HCT116 (cell line): ENCODE results near the gene TPO. TPM values are rescaled to one million over a fixed set of nuclear protein-coding genes. Genes with fewer than 3 reads are reported as not detected.

Source experiments
- ATAC-seq: fragments of 200-7000 bp; cut with Tn5 transposase; 2 replicates; pipeline ENCODE4 v1.9.1; 2020; ENCODE audit warnings: mild to moderate bottlenecking, moderate library complexity
- BruUV-seq: library from RNA; stranded (reverse); fragments of 400-500 nt; replicated peaks from 2 replicates; lab custom pipeline; 2021; lab: Mats Ljungman, UMichigan
- CTCF ChIA-PET: fragments of 300-600 bp; sonication (Branson Sonifier 250); formaldehyde crosslinking; loops from one replicate; lab custom pipeline; 2021; ENCODE audit warnings: antibody characterized with exemption; lab: Charles Lee
- POLR2A ChIA-PET: fragments of 300-600, 350-600 bp; sonication (Branson Sonifier 250); formaldehyde crosslinking; loops from one replicate; lab custom pipeline; 2021; ENCODE audit warnings: antibody characterized with exemption; lab: Charles Lee
- RAD21 ChIA-PET, 2 experiments: fragments of 300-600 bp; sonication (Branson Sonifier 250); formaldehyde crosslinking; loops; one replicate each; lab custom pipeline; 2023; ENCODE audit warnings: low total read pairs in 2 of 2; ENCODE audit not compliant: uncharacterized antibody in 2 of 2, unreplicated experiment in 2 of 2, low non-redundant PET in 1 of 2; lab: Charles Lee
- DNase-seq: peaks from one replicate; pipeline ENCODE4 v3.0.0-alpha.2; 2010; ENCODE audit warnings: low read depth, low spot score
- H2AFZ ChIP-seq: fragments of 200-600 bp; shearing (Covaris generic), sonication (generic); 2 replicates; pipeline ENCODE4 v1.6.1; 2017; ENCODE audit warnings: low read depth, mixed run types, mixed read lengths, antibody characterized with exemption, low read length; ENCODE audit not compliant: poor library complexity, severe bottlenecking
- H3K27ac ChIP-seq: 2 replicates; pipeline ENCODE4 v1.5.1; 2012; ENCODE audit warnings: low read depth, low read length
- H3K27me3 ChIP-seq: fragments of 200-600 bp; sonication (generic); 2 replicates; pipeline ENCODE4 v1.6.1; 2016; ENCODE audit warnings: mixed run types, low read length, mixed read lengths; ENCODE audit not compliant: insufficient read depth
- H3K36me3 ChIP-seq, 2 experiments: fragments of 200-500 bp in 1 of 2; fragments of 200-600 bp in 1 of 2; sonication (Bioruptor generic) in 1 of 2; sonication (generic) in 1 of 2; 2 replicates each; pipeline versions ENCODE4 v1.5.1 to v1.6.1; 2014 to 2016; ENCODE audit warnings: low read length in 2 of 2, inconsistent platforms in 1 of 2, mixed read lengths in 1 of 2, mixed run types in 1 of 2; ENCODE audit not compliant: insufficient read depth in 2 of 2, control insufficient read depth in 1 of 2
- H3K4me1 ChIP-seq, 2 experiments: fragments of 200-600 bp in 1 of 2; sonication (generic) in 1 of 2; 2 replicates each; pipeline versions ENCODE4 v1.5.1 to v1.6.1; 2012 to 2017; ENCODE audit warnings: low read length in 2 of 2, inconsistent platforms in 1 of 2, mild to moderate bottlenecking in 1 of 2, mixed read lengths in 1 of 2, mixed run types in 1 of 2, moderate library complexity in 1 of 2; ENCODE audit not compliant: insufficient read depth in 2 of 2, control insufficient read depth in 1 of 2
- H3K4me2 ChIP-seq: fragments of 200-600 bp; sonication (generic); 2 replicates; pipeline ENCODE4 v1.6.1; 2017; ENCODE audit warnings: mixed run types, low read length, mixed read lengths
- H3K4me3 ChIP-seq, 2 experiments: fragments of 200-600 bp in 1 of 2; sonication (generic) in 1 of 2; replicated peaks in 1 of 2; 2 replicates each; pipeline ENCODE4 v1.5.1; 2011 to 2016; ENCODE audit warnings: low read length in 2 of 2, control low read depth in 1 of 2, low read depth in 1 of 2, mild to moderate bottlenecking in 1 of 2, mixed read lengths in 1 of 2, mixed run types in 1 of 2
- H3K79me2 ChIP-seq: fragments of 200-600 bp; sonication (generic); 2 replicates; pipeline ENCODE4 v1.6.1; 2017; ENCODE audit warnings: mild to moderate bottlenecking, mixed run types, low read length, moderate library complexity, mixed read lengths; ENCODE audit not compliant: insufficient read depth
- H3K9ac ChIP-seq: fragments of 200-600 bp; sonication (generic); 2 replicates; pipeline ENCODE4 v1.6.1; 2016; ENCODE audit warnings: low read length, mixed read lengths
- H3K9me2 ChIP-seq: fragments of 200-600 bp; sonication (generic), shearing (Covaris generic); 2 replicates; pipeline ENCODE4 v1.6.1; 2017; ENCODE audit warnings: mixed run types, mild to moderate bottlenecking, moderate library complexity; ENCODE audit not compliant: insufficient read depth
- H3K9me3 ChIP-seq, 2 experiments: fragments of 200-500 bp in 1 of 2; fragments of 200-600 bp in 1 of 2; sonication (Bioruptor generic) in 1 of 2; sonication (generic) in 1 of 2; 2 replicates each; pipeline ENCODE4 v1.6.1; 2014 to 2017; ENCODE audit warnings: low read length in 2 of 2, mixed read lengths in 2 of 2, inconsistent platforms in 1 of 2, low read depth in 1 of 2, mild to moderate bottlenecking in 1 of 2, mixed run types in 1 of 2, moderate library complexity in 1 of 2; ENCODE audit not compliant: control insufficient read depth in 1 of 2, insufficient read depth in 1 of 2
- H4K20me1 ChIP-seq: fragments of 200-600 bp; sonication (generic), shearing (Covaris generic); 2 replicates; pipeline ENCODE4 v1.6.1; 2017; ENCODE audit warnings: mixed run types, mild to moderate bottlenecking, moderate library complexity; ENCODE audit not compliant: insufficient read depth
- CBX3 ChIP-seq: IDR thresholded peaks from 2 replicates; pipeline ENCODE4 v1.6.1; 2012; ENCODE audit warnings: low read depth
- ELF1 ChIP-seq: IDR thresholded peaks from 2 replicates; pipeline ENCODE4 v1.6.1; 2012; ENCODE audit warnings: low read depth, borderline replicate concordance
- EZH2phosphoT487 ChIP-seq: fragments of 200-600 bp; IDR thresholded peaks from 2 replicates; pipeline ENCODE4 v1.6.1; 2018; ENCODE audit warnings: antibody characterized with exemption, borderline replicate concordance
- FOSL1 ChIP-seq: IDR thresholded peaks from 2 replicates; pipeline ENCODE4 v1.6.1; 2012; ENCODE audit warnings: low read depth
- JUND ChIP-seq: IDR thresholded peaks from 2 replicates; pipeline ENCODE4 v1.6.1; 2012
- POLR2A ChIP-seq: IDR thresholded peaks from 2 replicates; pipeline ENCODE4 v1.7.0; 2011; ENCODE audit warnings: borderline replicate concordance; ENCODE audit not compliant: insufficient read depth, insufficient read length; ENCODE audit errors: extremely low read depth
- POLR2AphosphoS5 ChIP-seq: IDR thresholded peaks from 2 replicates; pipeline ENCODE4 v1.6.1; 2011; ENCODE audit warnings: mild to moderate bottlenecking, low read depth, low read length, moderate library complexity
- SIN3A ChIP-seq: IDR thresholded peaks from 2 replicates; pipeline ENCODE4 v1.6.1; 2012; ENCODE audit warnings: low read depth
- SP1 ChIP-seq: IDR thresholded peaks from 2 replicates; pipeline ENCODE4 v1.6.1; 2012; ENCODE audit warnings: low read depth
- TCF7L2 ChIP-seq: IDR thresholded peaks from 2 replicates; pipeline ENCODE4 v1.7.0; 2011; ENCODE audit warnings: borderline replicate concordance, inconsistent platforms; ENCODE audit not compliant: insufficient read depth, insufficient read length; ENCODE audit errors: extremely low read depth
- ZNF274 ChIP-seq: fragments of 200-500 bp; sonication (Bioruptor generic); IDR thresholded peaks from 2 replicates; pipeline ENCODE4 v1.6.1; 2014; ENCODE audit warnings: mild to moderate bottlenecking, low read depth, low read length, inconsistent platforms
- intact Hi-C: fragments of 100-400 bp; cut with micrococcal nuclease; formaldehyde crosslinking; loops from 2 replicates; pipeline ENCODE4 v1.10.0; 2022
- total RNA-seq: library from RNA; stranded (reverse); gene quantifications from one replicate; pipeline ENCODE4 v1.2.1, GENCODE V29; 2021; ENCODE audit not compliant: unreplicated experiment
- TF ChIP-seq, protein P1 (sequence below), 3 experiments: fragments of 200-600 bp in 1 of 3; sonication (generic) in 1 of 3; IDR thresholded peaks in 2 of 3; conservative IDR thresholded peaks in 1 of 3; 2 replicates each; pipeline ENCODE4 v1.5.1; 2012 to 2017; ENCODE audit warnings: low read depth in 2 of 3, low read length in 2 of 3, antibody characterized with exemption in 1 of 3, borderline replicate concordance in 1 of 3, control low read depth in 1 of 3, mild to moderate bottlenecking in 1 of 3, mixed read lengths in 1 of 3, mixed run types in 1 of 3, moderate library complexity in 1 of 3; ENCODE audit not compliant: insufficient read depth in 1 of 3
- TF ChIP-seq, protein P2 (sequence below): IDR thresholded peaks from 2 replicates; pipeline ENCODE4 v1.6.1; 2012
- TF ChIP-seq, protein P3 (sequence below): IDR thresholded peaks from 2 replicates; pipeline ENCODE4 v1.6.1; 2012
- TF ChIP-seq, protein P4 (sequence below): IDR thresholded peaks from 2 replicates; pipeline ENCODE4 v1.6.1; 2011; ENCODE audit warnings: mild to moderate bottlenecking, low read length, moderate library complexity; ENCODE audit not compliant: insufficient replicate concordance; ENCODE audit errors: extremely low read depth
- TF ChIP-seq, protein P5 (sequence below): IDR thresholded peaks from 2 replicates; pipeline ENCODE4 v1.6.1; 2012; ENCODE audit warnings: low read depth

Gene TPO
- total RNA-seq, 1 experiment from 2014 or later, result not detected

DNA sequence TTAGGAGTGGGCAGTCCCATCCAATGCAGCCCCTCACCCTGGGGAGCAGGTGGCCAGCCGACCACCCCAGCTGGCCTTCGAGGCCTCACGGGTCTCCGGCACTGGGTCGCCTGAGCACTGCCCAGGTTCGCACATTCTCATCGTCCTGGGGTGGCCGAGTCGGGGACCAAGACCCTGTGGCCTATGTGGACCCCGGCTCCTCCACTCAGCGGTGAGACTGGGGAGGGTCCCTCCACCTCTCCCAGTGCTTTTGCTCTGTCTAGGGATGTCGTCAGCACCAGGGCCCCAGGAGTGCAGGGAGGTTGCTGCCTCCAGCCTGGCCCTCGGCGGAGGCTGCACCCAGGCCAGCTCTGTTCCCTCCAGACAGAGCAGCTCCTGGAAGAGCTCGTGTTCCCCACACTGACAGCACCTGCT, 89.6 kb downstream of the TPO start (continued):
- TF ChIP-seq, protein P1, sequence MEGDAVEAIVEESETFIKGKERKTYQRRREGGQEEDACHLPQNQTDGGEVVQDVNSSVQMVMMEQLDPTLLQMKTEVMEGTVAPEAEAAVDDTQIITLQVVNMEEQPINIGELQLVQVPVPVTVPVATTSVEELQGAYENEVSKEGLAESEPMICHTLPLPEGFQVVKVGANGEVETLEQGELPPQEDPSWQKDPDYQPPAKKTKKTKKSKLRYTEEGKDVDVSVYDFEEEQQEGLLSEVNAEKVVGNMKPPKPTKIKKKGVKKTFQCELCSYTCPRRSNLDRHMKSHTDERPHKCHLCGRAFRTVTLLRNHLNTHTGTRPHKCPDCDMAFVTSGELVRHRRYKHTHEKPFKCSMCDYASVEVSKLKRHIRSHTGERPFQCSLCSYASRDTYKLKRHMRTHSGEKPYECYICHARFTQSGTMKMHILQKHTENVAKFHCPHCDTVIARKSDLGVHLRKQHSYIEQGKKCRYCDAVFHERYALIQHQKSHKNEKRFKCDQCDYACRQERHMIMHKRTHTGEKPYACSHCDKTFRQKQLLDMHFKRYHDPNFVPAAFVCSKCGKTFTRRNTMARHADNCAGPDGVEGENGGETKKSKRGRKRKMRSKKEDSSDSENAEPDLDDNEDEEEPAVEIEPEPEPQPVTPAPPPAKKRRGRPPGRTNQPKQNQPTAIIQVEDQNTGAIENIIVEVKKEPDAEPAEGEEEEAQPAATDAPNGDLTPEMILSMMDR (IDR thresholded peaks at IDR 0.05 in 2 of 3, conservative IDR thresholded peaks at IDR 0.05 in 1 of 3; ENCODE audit: borderline replicate concordance in 1 of 3, insufficient read depth in 1 of 3, low read depth in 2 of 3, low read length in 2 of 3), result no peak
- TF ChIP-seq EZH2phosphoT487 (no peak), SIN3A (no peak)
- TF ChIP-seq, protein P2, sequence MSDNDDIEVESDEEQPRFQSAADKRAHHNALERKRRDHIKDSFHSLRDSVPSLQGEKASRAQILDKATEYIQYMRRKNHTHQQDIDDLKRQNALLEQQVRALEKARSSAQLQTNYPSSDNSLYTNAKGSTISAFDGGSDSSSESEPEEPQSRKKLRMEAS, result no peak

DNA sequence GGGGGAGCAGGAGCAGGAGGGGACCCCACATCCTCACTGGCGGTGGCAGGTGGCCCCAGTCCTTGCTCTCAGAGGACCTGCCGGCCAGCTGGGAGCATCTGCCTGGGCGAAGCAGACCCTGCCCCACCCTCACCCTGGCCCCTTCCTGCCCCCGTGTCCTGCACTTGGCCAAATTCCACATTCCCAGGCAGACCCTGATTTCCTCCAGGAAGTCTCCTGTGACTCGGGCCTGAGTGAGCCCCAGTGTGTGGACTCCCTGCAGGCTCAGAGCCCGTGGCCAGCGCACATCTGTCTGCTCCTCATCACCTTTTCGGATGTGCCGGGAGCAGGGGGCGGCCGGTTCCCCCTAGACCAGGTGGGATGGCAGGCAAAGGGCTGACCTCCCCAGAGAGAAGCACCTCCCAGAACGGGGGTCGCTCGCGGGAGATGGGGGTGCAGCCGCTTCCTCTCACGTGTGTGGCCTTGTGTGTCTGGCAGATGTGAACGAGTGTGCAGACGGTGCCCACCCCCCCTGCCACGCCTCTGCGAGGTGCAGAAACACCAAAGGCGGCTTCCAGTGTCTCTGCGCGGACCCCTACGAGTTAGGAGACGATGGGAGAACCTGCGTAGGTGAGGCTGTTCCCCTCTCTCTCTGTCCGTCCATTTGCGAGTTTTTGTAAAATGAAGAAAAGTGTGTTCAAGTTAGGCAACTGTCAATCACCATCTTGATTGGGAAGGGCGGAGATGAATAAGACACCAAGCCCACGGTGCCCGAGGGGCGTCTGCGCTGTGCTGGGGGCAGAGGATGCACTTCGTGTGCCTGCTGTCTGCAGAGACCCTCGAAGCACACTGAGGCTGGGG, 90.4 kb downstream of the TPO start:
- H2AFZ ChIP-seq, result no peak overlapping the region
- H3K4me1 ChIP-seq, result no peaks in the 10 kb centered on the region
- POLR2A ChIA-PET, result no interaction called here
- H3K27ac ChIP-seq, result no peak overlapping the region
- intact Hi-C loops, result no loop called here
- no peak overlapping the region for H3K4me3 ChIP-seq
- no peaks in the 10 kb centered on the region for H3K9me2 ChIP-seq
- BruUV-seq, result no TSS peak
- H3K36me3 ChIP-seq, result no peaks in the 10 kb centered on the region
- no peaks in the 10 kb centered on the region for H3K27me3 ChIP-seq
- RAD21 ChIA-PET, result no interaction called here
- CTCF ChIA-PET, result no interaction called here
- no peaks in the 10 kb centered on the region for H4K20me1 ChIP-seq
- ATAC-seq (no peak), DNase-seq (no peak)
- H3K9ac ChIP-seq, result no peak overlapping the region
- H3K4me2 ChIP-seq, result no peak overlapping the region
- H3K79me2 ChIP-seq, result no peaks in the 10 kb centered on the region
- H3K9me3 ChIP-seq, result no peaks in the 10 kb centered on the region
- no peak for TF ChIP-seq POLR2AphosphoS5
- TF ChIP-seq, protein P3, sequence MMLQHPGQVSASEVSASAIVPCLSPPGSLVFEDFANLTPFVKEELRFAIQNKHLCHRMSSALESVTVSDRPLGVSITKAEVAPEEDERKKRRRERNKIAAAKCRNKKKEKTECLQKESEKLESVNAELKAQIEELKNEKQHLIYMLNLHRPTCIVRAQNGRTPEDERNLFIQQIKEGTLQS, result no peak
- TF ChIP-seq, protein P4, sequence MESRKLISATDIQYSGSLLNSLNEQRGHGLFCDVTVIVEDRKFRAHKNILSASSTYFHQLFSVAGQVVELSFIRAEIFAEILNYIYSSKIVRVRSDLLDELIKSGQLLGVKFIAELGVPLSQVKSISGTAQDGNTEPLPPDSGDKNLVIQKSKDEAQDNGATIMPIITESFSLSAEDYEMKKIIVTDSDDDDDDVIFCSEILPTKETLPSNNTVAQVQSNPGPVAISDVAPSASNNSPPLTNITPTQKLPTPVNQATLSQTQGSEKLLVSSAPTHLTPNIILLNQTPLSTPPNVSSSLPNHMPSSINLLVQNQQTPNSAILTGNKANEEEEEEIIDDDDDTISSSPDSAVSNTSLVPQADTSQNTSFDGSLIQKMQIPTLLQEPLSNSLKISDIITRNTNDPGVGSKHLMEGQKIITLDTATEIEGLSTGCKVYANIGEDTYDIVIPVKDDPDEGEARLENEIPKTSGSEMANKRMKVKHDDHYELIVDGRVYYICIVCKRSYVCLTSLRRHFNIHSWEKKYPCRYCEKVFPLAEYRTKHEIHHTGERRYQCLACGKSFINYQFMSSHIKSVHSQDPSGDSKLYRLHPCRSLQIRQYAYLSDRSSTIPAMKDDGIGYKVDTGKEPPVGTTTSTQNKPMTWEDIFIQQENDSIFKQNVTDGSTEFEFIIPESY, result no peak
- TF ChIP-seq ELF1, result no peak
- no peak for TF ChIP-seq EZH2phosphoT487
- no peak for TF ChIP-seq ZNF274
- TF ChIP-seq CBX3, result no peak
- TF ChIP-seq JUND, result no peak
- no peak for TF ChIP-seq TCF7L2
- TF ChIP-seq SP1, result no peak
- no peak for TF ChIP-seq FOSL1
- TF ChIP-seq, protein P5, sequence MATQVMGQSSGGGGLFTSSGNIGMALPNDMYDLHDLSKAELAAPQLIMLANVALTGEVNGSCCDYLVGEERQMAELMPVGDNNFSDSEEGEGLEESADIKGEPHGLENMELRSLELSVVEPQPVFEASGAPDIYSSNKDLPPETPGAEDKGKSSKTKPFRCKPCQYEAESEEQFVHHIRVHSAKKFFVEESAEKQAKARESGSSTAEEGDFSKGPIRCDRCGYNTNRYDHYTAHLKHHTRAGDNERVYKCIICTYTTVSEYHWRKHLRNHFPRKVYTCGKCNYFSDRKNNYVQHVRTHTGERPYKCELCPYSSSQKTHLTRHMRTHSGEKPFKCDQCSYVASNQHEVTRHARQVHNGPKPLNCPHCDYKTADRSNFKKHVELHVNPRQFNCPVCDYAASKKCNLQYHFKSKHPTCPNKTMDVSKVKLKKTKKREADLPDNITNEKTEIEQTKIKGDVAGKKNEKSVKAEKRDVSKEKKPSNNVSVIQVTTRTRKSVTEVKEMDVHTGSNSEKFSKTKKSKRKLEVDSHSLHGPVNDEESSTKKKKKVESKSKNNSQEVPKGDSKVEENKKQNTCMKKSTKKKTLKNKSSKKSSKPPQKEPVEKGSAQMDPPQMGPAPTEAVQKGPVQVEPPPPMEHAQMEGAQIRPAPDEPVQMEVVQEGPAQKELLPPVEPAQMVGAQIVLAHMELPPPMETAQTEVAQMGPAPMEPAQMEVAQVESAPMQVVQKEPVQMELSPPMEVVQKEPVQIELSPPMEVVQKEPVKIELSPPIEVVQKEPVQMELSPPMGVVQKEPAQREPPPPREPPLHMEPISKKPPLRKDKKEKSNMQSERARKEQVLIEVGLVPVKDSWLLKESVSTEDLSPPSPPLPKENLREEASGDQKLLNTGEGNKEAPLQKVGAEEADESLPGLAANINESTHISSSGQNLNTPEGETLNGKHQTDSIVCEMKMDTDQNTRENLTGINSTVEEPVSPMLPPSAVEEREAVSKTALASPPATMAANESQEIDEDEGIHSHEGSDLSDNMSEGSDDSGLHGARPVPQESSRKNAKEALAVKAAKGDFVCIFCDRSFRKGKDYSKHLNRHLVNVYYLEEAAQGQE, result no peak
- no peak for TF ChIP-seq POLR2A
